MV-4-11 (cell line): ENCODE results near the gene LYRM7.
A peak's percentile ranks its signal among the peaks of the same experiment; 100 is the strongest.
"Not testable (repeated sequence)": the region's sequence is repeated elsewhere in the genome, so short reads cannot be mapped to it uniquely, and the experiment has no call there.

Experiments used
- DNase-seq: peaks from one replicate; lab custom pipeline; 2025; lab: John Stamatoyannopoulos, UW

The LYRM7 gene

GRCh38 chr5:131170540-131171275 lies at the start of gene LYRM7:
Gene LYRM7 (plus strand): TSS chr5:131170944. CDS start chr5:131171021, 77 bp downstream.
- peak; percentile 100 for DNase-seq

GRCh38 chr5:131127244-131127643 lies 43.5 kb upstream of the LYRM7 start:
- not testable (repeated sequence) for DNase-seq

GRCh38 chr5:131129306-131129705 lies 41.4 kb upstream of the LYRM7 start:
- no peak for DNase-seq

GRCh38 chr5:131133091-131133490 lies 37.7 kb upstream of the LYRM7 start:
- not testable (repeated sequence) for DNase-seq

- not testable (repeated sequence) for DNase-seq
These were observed 32.3 kb upstream of the LYRM7 start for GRCh38 chr5:131138406-131138805.

- no peak for DNase-seq
These were observed 31.4 kb upstream of the LYRM7 start for GRCh38 chr5:131139321-131139720.

- peak; percentile 69 for DNase-seq
These were observed 27.6 kb upstream of the LYRM7 start for GRCh38 chr5:131142970-131143617.

- no peak for DNase-seq
These were observed 23.5 kb upstream of the LYRM7 start for GRCh38 chr5:131147258-131147657.

- no peak for DNase-seq
These were observed 21.9 kb upstream of the LYRM7 start for GRCh38 chr5:131148835-131149234.

- DNase-seq = no peak
These were observed 20.3 kb upstream of the LYRM7 start for GRCh38 chr5:131150408-131150807.

GRCh38 chr5:131151216-131151615 lies 19.5 kb upstream of the LYRM7 start:
- DNase-seq = no peak

- no peak for DNase-seq
These were observed 14.4 kb upstream of the LYRM7 start for GRCh38 chr5:131156385-131156784.

- DNase-seq = no peak
These were observed 13.8 kb upstream of the LYRM7 start for GRCh38 chr5:131156957-131157356.

- DNase-seq = no peak
These were observed 10.6 kb upstream of the LYRM7 start for GRCh38 chr5:131160134-131160533.

- peak; percentile 13 for DNase-seq
These were observed 7.2 kb upstream of the LYRM7 start for GRCh38 chr5:131163276-131164119.

- DNase-seq = peak; percentile 51
These were observed 6.3 kb upstream of the LYRM7 start for GRCh38 chr5:131164191-131165118.

- DNase-seq = peak; percentile 84
These were observed 5.5 kb upstream of the LYRM7 start, which contains the start of gene HINT1 for GRCh38 chr5:131165119-131165727. Gene HINT1 (minus strand): TSS chr5:131165256. CDS start chr5:131165205, 51 bp downstream.

- no peak for DNase-seq
These were observed 3.1 kb upstream of the LYRM7 start for GRCh38 chr5:131167615-131168014.

- no peak for DNase-seq
These were observed 769 bp upstream of the LYRM7 start for GRCh38 chr5:131169810-131170539.

GRCh38 chr5:131171276-131171810 lies 599 bp downstream of the LYRM7 start:
- DNase-seq = no peak
